Lower leg skin (tissue), 3 donors: ENCODE data around the gene ZNF407.

Source experiments
- CTCF ChIP-seq, 3 donors: fragments of 450-650 bp; IDR thresholded peaks; one replicate each; pipeline ENCODE4 v1.5.1; 2016; ENCODE audit warnings: antibody characterized with exemption in 3 of 3, mild to moderate bottlenecking in 3 of 3, moderate library complexity in 2 of 3
- POLR2A ChIP-seq, 2 donors: fragments of 450-650 bp; IDR thresholded peaks; one replicate each; pipeline ENCODE4 v1.6.1; 2016 to 2017; ENCODE audit warnings: antibody characterized with exemption in 2 of 2, mild to moderate bottlenecking in 1 of 2, moderate library complexity in 1 of 2

DNA sequence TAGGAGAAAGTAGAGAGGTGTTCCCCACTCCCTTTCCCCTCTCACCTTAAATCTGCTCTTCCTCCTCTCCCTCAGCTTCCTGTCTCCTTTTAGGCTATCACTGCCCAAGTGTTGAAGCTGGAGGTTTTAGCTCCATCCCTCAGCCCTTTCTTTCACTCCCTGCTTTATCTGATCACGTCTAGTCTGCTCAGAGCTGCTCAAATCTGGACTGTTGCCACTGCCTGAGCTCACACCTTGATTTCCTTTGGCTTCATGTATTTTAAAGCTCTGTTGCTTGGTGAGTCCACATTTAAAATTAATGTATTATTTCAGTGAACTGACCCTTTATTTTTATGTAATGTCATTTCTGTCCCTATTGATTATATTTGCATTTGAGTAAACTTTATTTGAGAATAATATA is 374.7 kb downstream of the ZNF407 start:
- TF ChIP-seq POLR2A (IDR thresholded peaks at IDR 0.05) = no peak
- no peak for TF ChIP-seq CTCF (IDR thresholded peaks at IDR 0.05)
